HG02884 (cell line): ENCODE data around the gene ACO1.

Experiments
- ATAC-seq: cut with Tn5 transposase; IDR thresholded peaks from one replicate; pipeline ENCODE4 v1.9.1; 2021; ENCODE audit warnings: mild to moderate bottlenecking, moderate library complexity; ENCODE audit not compliant: unreplicated experiment

The ACO1 gene

DNA sequence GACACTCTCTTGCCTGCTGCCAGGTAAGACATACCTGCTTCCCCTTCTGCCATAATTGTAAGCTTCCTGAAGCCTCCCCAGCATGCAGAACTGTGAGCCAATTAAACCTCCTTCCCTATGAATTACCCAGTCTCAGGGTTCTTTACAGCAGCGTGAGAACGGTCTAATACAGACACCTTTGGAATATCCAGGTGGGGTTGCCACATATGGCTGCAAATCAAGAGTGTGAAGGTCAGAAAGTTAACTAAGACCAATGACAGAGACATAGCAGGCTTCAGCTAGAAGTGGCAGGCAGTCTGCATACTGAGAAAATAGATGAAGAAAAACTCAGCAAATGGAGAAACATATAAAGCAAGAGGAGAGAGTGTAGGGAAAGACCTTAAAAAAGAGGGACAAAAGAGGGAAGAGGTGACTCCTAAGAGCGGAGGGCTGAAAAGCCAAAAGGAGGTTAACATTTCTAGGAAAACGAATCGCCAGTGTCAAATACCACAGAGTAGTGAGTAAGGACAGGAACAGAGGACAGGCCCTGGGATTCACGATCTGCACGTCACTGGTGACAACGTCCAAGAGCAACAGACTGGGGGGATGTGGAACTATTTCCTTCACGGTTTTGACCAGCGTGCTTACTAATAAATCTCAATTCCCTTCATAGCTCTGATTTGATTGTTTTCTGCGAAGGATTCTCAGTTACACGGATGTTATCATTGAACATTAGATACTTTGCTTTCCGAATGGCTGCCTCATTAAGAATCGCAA lies 1.7 kb upstream of the ACO1 start:
- ATAC-seq: no peak

DNA sequence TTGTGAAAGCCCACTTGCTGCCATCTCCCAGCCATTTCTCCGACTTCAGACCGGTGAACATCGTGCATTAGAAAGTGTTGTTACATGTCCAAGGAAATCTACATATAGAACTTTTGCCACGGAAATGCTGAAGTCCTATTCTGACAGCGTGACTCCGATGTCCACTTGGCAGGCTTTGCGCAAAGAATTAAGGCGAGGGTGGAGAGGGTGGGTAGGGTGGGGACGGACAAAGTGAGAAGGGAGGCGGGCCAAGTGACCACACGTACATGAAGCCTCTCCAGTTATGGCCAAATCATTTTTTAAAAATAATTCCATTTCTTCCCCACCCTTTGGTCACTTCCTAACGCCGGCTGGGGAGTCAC lies 460 bp upstream of the ACO1 start:
- no peak for ATAC-seq

DNA sequence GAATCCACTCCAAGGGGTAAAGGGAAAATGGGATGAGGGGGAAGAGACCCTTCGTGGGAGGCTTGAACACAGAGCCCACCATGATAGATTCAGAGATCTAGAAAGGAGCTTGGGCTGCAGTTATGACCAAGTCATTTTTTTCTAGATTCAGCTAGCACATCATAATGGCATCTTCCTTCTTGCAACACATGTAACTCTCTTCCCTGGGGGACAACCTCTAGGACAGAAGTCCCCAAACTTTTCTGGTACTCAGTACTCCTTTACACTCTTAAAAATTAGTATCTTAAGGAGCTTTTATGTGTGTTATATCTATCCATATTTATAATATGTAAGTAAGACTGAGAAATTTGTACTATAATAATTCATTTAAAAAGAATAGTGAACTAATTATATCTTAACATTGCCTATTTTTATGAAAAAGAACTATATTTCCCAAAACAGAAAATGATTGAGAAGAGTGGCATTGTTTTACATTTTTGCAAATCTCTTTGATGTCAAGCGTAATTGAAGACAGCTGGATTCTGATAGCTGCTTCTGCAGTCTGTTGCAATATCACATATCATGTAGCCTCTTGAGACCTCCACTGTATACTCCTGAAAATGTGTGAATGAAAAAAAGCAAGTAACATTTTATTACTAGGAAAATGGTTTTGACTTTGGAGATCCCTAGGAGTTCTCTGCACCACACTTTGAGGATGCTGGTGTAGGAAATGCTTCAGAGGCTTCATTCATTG lies 875 bp downstream of the ACO1 start:
- ATAC-seq: no peak

DNA sequence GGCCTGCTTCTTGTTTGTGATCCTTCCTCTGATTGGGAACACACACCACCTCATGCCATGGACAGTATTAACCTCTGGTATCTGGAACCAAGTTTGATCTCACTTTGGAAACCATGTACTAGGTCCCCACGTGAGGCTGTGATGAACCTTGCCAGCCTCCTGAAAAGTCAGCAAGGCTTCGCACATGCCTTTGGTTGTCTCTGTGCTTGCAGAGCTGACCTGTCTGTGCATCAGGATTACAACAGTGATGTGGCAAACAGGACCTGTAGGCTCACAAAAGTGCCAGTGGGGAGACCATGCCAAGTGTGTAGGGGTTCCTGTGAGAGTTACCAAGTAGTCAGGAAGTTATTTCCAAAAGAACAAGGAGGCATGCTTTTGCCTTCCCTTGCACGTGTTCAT lies 1.4 kb downstream of the ACO1 start:
- no peak for ATAC-seq

DNA sequence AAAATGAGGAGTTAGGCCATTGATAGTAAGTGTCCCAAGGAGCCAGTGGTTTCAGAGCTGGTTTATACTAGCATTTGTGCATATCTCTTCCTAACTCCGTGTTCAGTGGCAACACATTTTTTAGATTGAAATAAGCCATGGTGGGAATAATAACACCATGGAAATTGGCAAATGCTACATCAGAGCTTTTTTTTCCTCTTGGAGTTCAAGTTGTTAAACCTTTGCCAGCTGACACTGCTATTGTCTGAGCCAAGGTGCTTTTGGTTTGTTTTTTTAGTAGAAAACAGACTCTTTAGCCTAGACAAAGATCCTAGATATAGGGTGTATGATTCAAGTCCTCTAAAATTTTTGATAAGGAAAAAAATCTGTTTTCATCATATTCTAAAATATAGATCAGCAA lies 2.8 kb downstream of the ACO1 start:
- ATAC-seq: no peak

DNA sequence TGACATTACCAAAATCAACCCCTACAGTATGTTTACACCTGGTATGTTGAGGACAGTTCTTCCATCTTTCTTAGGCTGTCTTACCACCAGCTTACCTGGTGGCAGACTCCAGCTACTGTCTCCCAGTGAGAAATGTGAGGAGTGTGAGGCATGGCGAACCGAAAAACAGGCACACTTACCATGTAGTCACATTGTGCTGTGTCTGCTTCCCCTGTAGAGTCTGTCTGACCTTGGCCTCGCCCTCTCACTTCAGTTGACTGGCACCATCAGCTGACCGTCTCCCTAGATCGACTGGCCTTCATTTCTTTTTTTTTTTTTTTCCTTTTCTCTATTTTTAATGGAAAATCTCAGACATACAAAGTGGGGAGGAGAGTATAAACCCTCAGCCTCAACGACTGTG lies 4.9 kb downstream of the ACO1 start:
- ATAC-seq: no peak

DNA sequence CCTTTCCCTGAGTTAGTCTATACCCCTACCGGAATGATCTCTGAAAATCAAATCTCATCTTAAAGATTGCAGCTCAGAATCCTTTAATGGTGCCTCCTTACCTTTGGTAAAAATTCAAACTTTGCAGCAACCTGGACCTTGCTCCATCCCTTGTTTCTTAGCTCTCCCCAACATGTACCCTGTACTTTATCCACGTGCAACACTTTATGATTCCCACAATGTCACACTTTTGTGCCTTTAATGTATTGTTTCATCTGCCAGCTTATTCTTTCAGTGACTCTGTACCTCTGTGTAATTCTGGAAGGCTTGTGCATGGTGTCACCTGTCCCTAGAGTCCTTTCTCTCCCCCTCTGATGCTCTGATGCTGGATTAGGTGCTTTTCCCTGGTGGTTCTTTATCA lies 9.5 kb downstream of the ACO1 start:
- no peak for ATAC-seq

GRCh38 chr9:32394381-32395049 lies 10.1 kb downstream of the ACO1 start:
- ATAC-seq: no peak

DNA sequence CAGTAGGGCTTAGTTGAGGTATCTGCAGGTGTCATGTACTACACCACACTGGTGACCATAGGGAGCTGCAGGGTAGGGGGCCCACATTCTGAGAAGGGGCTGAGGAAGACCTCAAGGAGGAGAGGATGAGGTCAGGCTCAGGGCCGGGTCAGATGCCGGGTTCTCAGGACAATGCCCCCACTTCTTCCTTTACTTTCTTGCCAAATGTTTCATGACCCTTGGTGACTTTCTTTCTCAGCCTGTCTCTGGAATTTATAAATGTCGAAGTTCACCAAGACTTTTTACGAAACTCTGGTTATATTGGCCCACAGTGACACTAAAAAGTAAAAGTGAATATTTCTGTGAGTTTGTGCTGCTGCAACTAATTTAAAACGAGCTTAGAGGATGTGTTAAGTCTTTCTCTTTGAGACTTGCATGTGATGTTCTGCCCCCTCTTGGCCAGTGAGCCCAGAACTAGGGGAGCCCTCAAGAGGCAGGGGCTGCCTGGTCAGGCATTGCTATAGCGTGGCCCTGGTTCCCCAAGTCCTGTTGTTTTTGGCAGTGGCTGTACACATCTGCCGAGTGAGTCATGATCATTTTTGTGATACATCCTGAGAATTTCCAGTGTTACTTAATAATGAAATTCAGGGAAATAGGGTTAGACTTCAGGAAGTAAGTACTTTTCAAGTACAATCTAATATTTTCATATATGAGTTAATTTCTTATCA lies 11.2 kb downstream of the ACO1 start:
- ATAC-seq: no peak

DNA sequence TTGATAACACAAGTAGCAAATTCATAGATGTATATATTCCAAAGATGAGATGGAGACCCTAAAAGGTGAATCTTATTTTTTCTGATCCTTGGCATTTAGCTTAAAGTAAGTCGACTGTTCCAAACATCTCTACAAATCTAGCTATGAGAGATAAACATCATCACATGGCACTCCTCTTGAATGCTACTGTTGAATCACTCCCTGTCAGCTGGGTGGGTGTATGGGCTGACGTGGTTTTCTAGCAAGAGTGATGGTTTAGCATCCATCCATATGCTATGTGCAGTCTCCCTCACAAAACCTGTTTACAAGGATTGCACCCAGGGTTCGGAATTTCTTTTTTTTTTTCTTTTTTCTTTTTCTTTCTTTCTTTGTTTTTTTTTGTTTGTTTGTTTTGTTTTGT lies 13.8 kb downstream of the ACO1 start:
- ATAC-seq: no peak

DNA sequence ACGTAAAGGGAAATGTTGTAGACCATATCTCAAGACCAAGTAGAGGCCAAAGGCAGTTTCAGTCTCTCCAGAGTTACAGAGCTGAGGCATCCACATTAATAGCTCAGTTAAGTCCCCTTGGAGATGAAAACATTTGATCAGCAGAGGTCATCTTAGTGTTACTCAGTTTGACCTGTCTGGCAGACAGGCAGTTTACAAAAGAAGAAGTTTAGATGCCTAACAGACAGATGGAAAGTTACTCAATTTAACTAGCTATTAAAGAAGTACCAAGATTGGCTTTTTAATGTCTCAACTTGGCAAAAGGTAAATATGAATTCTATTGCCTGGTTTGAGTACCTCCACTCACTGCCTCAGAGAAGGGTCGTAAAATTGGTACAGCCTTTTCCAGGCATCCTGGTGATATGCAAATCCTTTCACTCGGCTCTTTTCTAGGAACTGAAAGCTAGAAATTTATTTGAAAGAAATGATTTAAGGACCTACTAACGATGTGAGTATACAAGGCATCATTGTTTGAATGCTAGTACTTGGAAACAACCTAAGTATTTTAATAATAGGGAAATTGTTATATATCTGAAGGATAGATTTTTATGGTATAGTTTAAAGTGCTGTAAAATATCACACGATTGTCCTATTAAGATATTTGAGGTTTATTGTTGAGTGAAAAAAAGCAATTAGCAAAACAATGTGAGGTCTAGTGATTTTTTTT lies 14.8 kb downstream of the ACO1 start:
- no peak for ATAC-seq

- ATAC-seq: no peak
Measured at GRCh38 chr9:32401488-32401887, 17.0 kb downstream of the ACO1 start.

DNA sequence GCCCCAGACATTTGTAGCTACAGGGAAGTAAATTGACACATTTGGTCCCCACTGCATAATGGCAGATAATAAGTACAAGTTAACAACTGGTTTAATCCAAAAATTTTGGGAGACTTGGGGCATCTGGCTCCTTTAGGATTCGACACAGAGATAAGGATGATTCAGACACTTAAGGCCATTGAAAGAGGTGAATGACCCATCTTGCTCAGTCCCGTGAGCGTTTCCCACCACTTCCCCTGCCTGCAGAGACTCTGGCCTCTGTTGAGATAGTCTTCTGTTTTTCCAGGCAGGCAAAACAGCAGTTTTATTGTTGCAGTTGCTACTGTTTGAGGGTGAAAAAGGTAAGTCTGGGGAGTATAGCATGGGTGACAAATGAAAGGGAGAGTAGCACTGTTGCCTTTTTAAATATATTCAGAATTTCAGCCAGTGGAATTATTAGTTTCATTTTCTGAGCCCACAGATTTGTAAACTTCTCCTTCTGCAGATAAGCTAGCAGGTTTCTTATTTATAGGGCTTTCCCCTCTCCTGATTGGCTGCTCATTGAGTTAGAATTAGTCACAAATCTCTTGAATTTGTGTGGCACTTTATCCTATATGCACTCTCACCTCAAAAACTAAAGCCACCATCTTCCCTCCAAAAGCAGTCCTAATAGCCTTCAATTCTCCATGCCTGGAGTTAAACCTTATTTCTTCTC lies 19.3 kb downstream of the ACO1 start:
- ATAC-seq: no peak

- no peak for ATAC-seq
Measured at GRCh38 chr9:32404402-32404801, 20.0 kb downstream of the ACO1 start.

GRCh38 chr9:32404856-32405255 lies 20.4 kb downstream of the ACO1 start:
- no peak for ATAC-seq

DNA sequence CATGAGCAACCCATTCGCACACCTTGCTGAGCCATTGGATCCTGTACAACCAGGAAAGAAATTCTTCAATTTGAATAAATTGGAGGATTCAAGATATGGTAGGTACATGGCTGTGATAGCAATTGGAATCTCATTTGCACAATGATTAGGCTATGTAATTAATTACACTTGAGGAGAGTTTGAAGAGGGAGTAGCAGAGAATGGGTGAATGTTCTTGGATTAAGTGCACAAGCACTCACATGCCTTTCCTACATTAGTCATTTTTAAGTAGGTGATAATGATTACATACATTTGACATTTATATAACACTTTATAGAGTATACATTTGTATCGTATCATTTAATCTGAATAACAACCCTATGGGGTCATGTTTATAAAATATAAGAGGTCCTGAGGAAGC lies 21.1 kb downstream of the ACO1 start:
- no peak for ATAC-seq

DNA sequence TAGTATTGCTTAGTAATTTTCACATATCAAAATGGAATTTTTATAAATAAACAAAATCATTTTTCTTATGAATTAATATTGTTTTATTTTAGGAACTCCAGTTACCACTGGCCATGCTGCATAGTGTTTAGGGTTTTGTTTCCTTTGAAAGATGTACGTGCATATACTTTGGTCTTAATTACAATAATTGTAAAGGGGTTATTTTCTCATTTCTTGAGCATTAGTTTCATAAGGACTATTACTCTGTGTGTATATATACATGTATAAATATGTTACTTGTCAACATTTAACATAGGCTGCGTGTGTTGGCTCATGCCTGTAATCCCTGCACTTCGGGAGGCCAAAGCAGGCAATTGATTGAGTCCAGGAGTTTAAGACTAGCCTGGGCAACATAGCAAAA lies 21.6 kb downstream of the ACO1 start:
- ATAC-seq: no peak

- no peak for ATAC-seq
Measured at GRCh38 chr9:32411753-32412152, 27.3 kb downstream of the ACO1 start.

DNA sequence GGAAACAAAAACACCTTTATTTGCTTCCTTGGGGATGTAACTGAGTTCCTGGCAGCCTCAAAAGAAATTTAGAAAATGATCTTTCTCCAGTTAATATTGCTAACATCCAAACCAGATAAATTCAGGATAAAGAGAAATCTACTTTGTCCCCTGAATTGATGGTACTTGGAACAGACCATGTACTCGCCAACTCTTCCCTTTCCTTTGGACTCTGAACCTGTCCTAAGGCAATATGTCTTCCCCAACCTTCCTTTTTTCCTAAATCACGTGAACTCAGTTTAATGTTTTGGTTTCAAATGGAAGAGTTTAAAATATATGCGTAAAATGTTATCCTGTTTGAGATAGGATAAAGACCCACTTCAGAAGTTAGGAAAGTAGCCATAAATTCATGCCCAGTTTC lies 28.0 kb downstream of the ACO1 start:
- no peak for ATAC-seq

GRCh38 chr9:32413424-32413823 lies 29.0 kb downstream of the ACO1 start:
- ATAC-seq: no peak
